ENCODE results near the gene SRR.

SRR gene

DNA sequence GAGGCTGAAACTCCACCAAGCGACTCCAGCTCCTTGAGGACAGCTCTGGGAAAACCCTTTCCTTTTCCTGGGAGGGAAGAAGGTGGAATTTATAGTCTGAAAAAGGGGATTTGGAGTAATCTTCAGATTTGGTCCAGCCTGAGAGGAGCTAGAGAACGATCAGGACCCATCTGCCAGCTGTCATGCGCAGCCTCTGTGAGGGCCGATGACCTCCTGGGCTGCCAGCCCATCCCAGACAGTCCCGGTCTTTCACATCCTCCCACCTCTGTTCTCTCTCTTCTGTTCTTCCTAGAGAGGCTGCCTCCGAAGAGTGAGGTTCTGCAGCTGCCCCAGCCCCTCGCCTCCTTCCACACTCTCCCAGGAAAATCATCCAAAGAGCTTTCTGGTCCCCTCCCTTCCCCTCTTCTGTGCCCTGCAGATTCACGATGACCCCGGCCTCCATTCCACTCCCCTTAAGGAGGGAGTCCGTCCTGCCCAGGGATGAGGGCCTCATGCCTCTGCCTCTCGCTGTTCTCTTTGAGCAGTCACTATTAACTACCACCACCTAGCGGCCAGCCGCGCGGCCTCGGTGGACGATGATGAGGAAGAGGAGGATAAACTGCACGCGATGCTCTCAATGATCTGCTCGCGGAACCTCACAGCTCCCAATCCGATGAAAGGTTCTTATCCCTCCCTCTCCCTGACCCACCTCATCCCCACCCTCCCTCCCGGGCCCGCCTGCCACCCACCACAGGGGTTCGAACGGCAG, 63.2 kb downstream of the SRR start:
- peaks cover 4% of the 10 kb centered on the region for H3K36me3 Mint-ChIP-seq (ENCODE audit: low read depth)
- H3K27ac Mint-ChIP-seq, result no peak overlapping the region
- no peaks in the 10 kb centered on the region for H3K9me3 Mint-ChIP-seq
- H3K4me3 Mint-ChIP-seq, result no peak overlapping the region
- no peaks in the 10 kb centered on the region for H3K4me1 Mint-ChIP-seq (ENCODE audit: low read depth)
- no peaks in the 10 kb centered on the region for H3K27me3 Mint-ChIP-seq (ENCODE audit: low read depth)

DNA sequence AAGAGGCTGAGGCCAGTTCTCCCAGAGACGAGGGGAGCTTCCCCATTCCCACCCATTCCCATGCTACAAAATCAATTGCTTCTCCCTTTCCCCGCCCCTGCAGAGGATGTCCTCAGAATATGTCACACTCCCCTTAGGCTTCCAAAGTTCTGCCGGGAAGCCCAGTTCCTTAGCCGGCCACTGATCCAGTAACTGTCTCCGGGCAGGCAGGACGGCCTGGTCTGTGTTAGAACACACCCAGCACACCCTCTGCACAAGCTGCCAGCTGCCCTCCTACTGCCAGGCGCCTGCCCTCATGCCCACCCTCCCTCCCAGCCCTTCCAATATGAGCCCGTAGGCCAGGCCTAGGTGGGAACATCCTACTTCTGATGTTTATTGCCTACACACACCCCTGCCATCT, 64.6 kb downstream of the SRR start:
- H3K4me3 Mint-ChIP-seq, result no peak overlapping the region
- no peaks in the 10 kb centered on the region for H3K9me3 Mint-ChIP-seq
- no peaks in the 10 kb centered on the region for H3K4me1 Mint-ChIP-seq (ENCODE audit: low read depth)
- H3K27me3 Mint-ChIP-seq (ENCODE audit: low read depth), result no peaks in the 10 kb centered on the region
- peaks cover 1% of the 10 kb centered on the region for H3K36me3 Mint-ChIP-seq (ENCODE audit: low read depth)
- no peak overlapping the region for H3K27ac Mint-ChIP-seq

DNA sequence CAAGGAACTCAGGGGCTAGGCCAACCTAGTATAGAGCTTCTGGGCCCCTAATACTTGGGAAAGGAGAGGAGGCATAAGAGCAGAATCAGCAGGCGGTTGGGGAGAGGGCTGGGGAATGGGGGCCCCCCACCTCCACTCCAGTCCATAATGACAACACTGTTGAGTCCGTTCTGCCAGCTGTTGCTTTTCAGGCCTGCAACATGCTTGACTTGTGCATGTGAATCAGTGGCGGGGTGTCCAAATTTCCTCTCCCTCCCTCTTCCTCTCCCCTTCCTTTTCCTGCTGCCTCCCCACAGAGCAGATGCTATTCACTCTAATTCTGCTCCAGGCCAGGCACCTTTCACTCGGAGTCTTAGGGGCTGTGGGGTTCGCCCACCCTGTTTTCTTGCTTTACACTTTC, 65.3 kb downstream of the SRR start:
- H3K27ac Mint-ChIP-seq, result no peak overlapping the region

DNA sequence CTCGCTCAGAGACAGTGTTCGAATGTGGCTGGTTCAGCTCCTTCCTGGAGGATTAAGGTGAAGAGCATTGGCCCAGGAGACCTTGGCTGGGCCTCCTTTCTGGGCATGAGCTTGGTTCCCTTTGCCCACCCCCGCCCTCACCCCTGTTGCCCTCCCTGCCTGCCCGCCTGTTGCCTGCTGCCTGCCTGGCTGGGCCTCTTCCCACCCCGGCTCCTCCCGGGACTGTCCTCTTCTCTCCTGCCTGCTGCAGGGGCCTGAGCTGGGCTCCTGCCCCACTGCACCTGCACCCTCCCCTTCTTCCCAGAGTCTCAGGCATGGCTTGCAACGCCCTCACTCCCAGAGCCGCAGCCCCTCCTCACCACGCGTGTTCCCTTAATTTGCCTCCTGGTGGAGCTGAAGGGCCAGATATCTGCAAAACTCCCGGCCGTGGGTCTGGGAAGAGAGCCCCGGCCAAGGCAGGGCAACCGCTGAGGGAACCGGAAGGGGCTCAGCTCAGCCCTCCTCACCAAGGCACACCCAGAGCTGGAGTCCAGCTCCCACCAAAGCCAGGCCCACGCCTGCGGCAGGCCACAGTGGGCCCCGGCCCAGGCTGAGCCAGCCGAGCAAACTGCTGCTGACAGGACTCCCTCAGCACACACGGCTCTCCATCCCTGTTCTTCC, 65.9 kb downstream of the SRR start:
- no peak overlapping the region for H3K27ac Mint-ChIP-seq
- H3K4me3 Mint-ChIP-seq, result no peak overlapping the region
- peaks cover 1% of the 10 kb centered on the region for H3K36me3 Mint-ChIP-seq (ENCODE audit: low read depth)
- no peaks in the 10 kb centered on the region for H3K9me3 Mint-ChIP-seq
- no peaks in the 10 kb centered on the region for H3K4me1 Mint-ChIP-seq (ENCODE audit: low read depth)
- H3K27me3 Mint-ChIP-seq (ENCODE audit: low read depth), result no peaks in the 10 kb centered on the region

More for the DNA sequence above, 65.3 kb downstream of the SRR start:
- H3K4me1 Mint-ChIP-seq (ENCODE audit: low read depth), result no peaks in the 10 kb centered on the region
- H3K9me3 Mint-ChIP-seq, result no peaks in the 10 kb centered on the region
- H3K4me3 Mint-ChIP-seq, result no peak overlapping the region
- peaks cover 1% of the 10 kb centered on the region for H3K36me3 Mint-ChIP-seq (ENCODE audit: low read depth)
- H3K27me3 Mint-ChIP-seq (ENCODE audit: low read depth), result no peaks in the 10 kb centered on the region

DNA sequence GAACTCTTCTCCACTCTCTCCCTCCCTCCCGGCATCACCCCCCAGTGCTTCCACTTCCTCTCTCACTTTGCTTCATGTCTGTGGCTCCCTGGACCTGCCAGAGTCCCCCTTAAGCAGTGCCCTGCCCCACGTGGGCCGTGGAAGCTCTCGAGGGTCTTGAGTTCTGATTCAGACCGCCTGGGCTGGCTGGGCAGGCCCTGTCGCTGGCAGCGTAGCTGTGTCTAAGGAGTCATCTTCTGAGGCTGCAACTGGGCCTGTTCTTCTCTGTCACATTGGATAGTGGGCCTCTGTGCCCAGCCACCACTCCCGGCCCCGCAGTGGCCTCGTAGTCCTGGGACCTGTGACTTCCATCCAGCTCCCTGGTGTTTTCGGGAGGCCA, 66.5 kb downstream of the SRR start:
- H3K4me1 Mint-ChIP-seq (ENCODE audit: low read depth), result no peaks in the 10 kb centered on the region
- peak overlapping the region; percentile 26 for H3K27ac Mint-ChIP-seq
- no peaks in the 10 kb centered on the region for H3K27me3 Mint-ChIP-seq (ENCODE audit: low read depth)
- H3K36me3 Mint-ChIP-seq (ENCODE audit: low read depth), result peaks cover 1% of the 10 kb centered on the region
- no peak overlapping the region for H3K4me3 Mint-ChIP-seq
- H3K9me3 Mint-ChIP-seq, result no peaks in the 10 kb centered on the region

DNA sequence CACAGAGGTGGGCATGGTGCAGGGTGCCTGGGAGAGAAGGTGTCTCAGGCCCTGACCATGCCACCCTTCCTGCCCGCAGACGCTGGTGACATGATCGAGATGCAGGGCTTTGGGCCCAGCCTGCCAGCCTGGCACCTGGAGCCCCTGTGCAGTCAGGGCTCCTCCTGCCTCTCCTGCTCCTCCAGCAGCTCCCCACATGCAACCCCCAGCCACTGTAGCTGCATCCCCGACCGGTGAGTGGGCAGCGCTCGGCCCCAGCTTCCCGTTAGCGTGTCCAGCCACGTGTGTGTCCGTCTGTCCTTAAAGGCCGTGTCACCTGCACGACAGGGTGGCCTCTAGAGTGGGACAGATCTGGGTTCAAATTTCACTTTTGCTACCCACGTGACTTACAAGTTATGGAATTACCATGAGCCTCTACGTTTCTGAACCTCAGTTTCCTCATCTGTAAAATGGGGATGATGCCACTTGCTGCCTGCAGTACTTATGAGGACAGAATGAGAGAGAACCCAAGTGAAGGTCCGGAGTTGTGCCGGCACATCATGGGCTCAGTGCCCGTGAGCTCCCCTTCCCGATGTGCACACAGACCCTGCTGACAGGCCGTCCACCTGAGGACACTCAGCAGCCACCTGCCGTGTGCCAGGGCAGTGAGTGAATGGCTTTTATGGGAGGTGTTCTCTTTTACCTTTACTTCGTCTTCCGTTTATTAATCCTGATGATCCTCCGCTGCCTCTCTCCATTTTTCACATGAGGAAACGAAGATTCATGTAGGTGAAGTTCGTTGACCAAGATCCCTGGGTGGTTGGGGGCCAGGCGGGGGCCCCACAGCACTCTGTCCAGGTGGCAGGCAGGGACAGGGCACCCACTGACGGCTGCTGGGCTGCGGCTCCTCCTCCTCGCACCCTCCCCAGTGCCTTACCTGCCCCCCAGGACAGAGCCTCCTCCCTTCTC, 67.7 kb downstream of the SRR start:
- Mint-ChIP-seq H3K36me3 (ENCODE audit: low read depth) (peaks cover 1% of the 10 kb centered on the region), H3K27me3 (ENCODE audit: low read depth) (no peaks in the 10 kb centered on the region), H3K4me3 (no peak overlapping the region), H3K4me1 (ENCODE audit: low read depth) (no peaks in the 10 kb centered on the region), H3K27ac (no peak overlapping the region), H3K9me3 (no peaks in the 10 kb centered on the region)

DNA sequence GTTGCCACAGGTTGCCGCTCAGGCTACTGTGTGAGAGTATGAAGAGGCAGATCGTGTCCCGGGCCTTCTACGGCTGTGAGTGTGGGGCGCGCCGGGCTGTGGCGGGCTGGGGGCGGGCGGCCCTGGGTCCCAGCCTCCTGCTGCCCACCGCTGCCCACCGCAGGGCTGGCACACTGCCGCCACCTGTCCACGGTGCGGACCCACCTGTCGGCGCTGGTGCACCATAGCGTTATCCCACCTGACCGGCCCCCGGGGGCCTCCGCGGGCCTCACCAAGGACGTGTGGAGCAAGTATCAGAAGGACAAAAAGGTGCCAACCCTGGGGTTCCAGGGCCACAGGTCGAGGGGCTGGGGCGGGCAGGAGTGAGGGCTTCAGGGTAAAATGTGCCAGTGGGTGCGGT, 68.4 kb downstream of the SRR start:
- H3K4me1 Mint-ChIP-seq (ENCODE audit: low read depth), result no peaks in the 10 kb centered on the region
- no peaks in the 10 kb centered on the region for H3K27me3 Mint-ChIP-seq (ENCODE audit: low read depth)
- H3K9me3 Mint-ChIP-seq, result no peaks in the 10 kb centered on the region
- H3K4me3 Mint-ChIP-seq, result no peak overlapping the region
- no peak overlapping the region for H3K27ac Mint-ChIP-seq
- peaks cover 5% of the 10 kb centered on the region for H3K36me3 Mint-ChIP-seq (ENCODE audit: low read depth)

DNA sequence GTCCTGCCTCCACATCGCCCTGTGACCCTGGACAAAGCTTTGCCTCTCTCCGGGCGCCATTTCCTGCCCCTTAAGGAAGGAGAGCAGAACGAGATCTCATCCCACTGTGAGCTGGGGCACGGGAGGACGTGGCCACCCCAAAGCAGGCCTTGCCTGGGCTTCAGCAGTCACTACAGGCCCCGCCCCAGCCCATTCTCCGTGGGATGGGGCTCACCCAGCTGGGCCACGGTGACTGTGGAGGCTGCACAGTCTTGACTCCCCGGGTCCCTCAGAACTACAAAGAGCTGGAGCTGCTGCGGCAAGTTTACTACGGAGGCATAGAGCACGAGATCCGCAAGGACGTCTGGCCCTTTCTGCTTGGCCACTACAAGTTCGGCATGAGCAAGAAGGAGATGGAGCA, 68.9 kb downstream of the SRR start:
- H3K4me1 Mint-ChIP-seq (ENCODE audit: low read depth), result no peaks in the 10 kb centered on the region
- H3K4me3 Mint-ChIP-seq, result no peak overlapping the region
- no peaks in the 10 kb centered on the region for H3K9me3 Mint-ChIP-seq
- H3K36me3 Mint-ChIP-seq (ENCODE audit: low read depth), result peaks cover 5% of the 10 kb centered on the region
- no peak overlapping the region for H3K27ac Mint-ChIP-seq
- no peaks in the 10 kb centered on the region for H3K27me3 Mint-ChIP-seq (ENCODE audit: low read depth)

DNA sequence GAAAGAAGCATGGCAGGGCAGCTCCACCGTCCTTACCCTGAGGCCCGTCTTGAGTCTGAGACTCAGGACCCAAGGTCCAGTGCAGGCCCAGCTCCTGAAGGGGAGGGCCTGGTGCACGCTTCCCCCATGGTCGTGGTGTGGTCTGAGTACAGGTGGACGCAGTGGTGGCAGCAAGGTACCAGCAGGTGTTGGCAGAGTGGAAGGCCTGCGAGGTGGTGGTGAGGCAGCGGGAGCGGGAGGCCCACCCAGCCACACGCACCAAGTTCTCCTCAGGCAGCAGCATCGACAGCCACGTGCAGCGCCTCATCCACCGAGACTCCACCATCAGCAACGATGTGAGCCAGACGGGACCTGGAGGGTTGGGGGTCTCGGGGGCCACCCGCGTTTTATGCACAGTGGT, 69.4 kb downstream of the SRR start:
- Mint-ChIP-seq H3K9me3 (no peaks in the 10 kb centered on the region), H3K4me3 (no peak overlapping the region), H3K4me1 (ENCODE audit: low read depth) (no peaks in the 10 kb centered on the region), H3K36me3 (ENCODE audit: low read depth) (peaks cover 5% of the 10 kb centered on the region), H3K27ac (no peak overlapping the region), H3K27me3 (ENCODE audit: low read depth) (no peaks in the 10 kb centered on the region)

Data from T-helper 1 cell treated with Interleukin-12 subunit alpha and Interleukin-12 subunit beta and Interleukin-4 antibody, amounts not matched to agents 30 μg/mL and 1 μg/mL, for 36 hours (primary cell).